GM18517 (cell line): Measurements from ENCODE around the gene VWA7.
"Not testable (repeated sequence)": the region's sequence is repeated elsewhere in the genome, so short reads cannot be mapped to it uniquely, and the experiment has no call there.

ENCODE experiments used
- ATAC-seq: cut with Tn5 transposase; IDR thresholded peaks from one replicate; pipeline ENCODE4 v1.9.1; 2021; ENCODE audit warnings: mild to moderate bottlenecking, moderate library complexity; ENCODE audit not compliant: unreplicated experiment

VWA7 gene

GRCh38 chr6:31801031-31801927 is 24.2 kb upstream of the VWA7 start:
- not testable (repeated sequence) for ATAC-seq

GRCh38 chr6:31799781-31800180 is 22.7 kb upstream of the VWA7 start:
- ATAC-seq = no peak

GRCh38 chr6:31797588-31797987 is 20.5 kb upstream of the VWA7 start:
- no peak for ATAC-seq

GRCh38 chr6:31796993-31797385 is 19.9 kb upstream of the VWA7 start:
- ATAC-seq = no peak

GRCh38 chr6:31795616-31796298 is 18.6 kb upstream of the VWA7 start, which contains the start of gene VARS1:
Gene VARS1 (minus strand): TSS chr6:31795752. CDS start chr6:31795217, 535 bp downstream.
- no peak for ATAC-seq

GRCh38 chr6:31794866-31795615 is 17.9 kb upstream of the VWA7 start:
- ATAC-seq = no peak

GRCh38 chr6:31794294-31794865 is 17.3 kb upstream of the VWA7 start:
- ATAC-seq = no peak

- ATAC-seq = not testable (repeated sequence)
Measured at GRCh38 chr6:31793927-31794245, 16.8 kb upstream of the VWA7 start.

GRCh38 chr6:31792761-31793171 is 15.6 kb upstream of the VWA7 start:
- ATAC-seq = no peak

GRCh38 chr6:31792090-31792374 is 14.9 kb upstream of the VWA7 start:
- no peak for ATAC-seq

GRCh38 chr6:31791324-31792089 is 14.4 kb upstream of the VWA7 start:
- ATAC-seq = no peak

- ATAC-seq = no peak
Measured at GRCh38 chr6:31785475-31785874, 8.3 kb upstream of the VWA7 start.

- no peak for ATAC-seq
Measured at GRCh38 chr6:31784098-31784925, 7.2 kb upstream of the VWA7 start.

- ATAC-seq = no peak
Measured at GRCh38 chr6:31782126-31782855, 5.2 kb upstream of the VWA7 start.

GRCh38 chr6:31781244-31782125 is 4.4 kb upstream of the VWA7 start:
- ATAC-seq = no peak

GRCh38 chr6:31780507-31781243 is 3.5 kb upstream of the VWA7 start:
- ATAC-seq = no peak

GRCh38 chr6:31779908-31780307 is 2.8 kb upstream of the VWA7 start:
- ATAC-seq = no peak
